Neuronal stem cell (in vitro differentiated cells): ENCODE data around the gene SLC36A4. TPM values are rescaled to one million over a fixed set of nuclear protein-coding genes. Genes with fewer than 3 reads are reported as not detected.

Source experiments
- small RNA-seq: library from polyadenylated mRNA; stranded (forward); fragments of <200 nt; extraction: miRNeasy Mini kit (QIAGEN cat#:217004); gene quantifications from one replicate; pipeline ENCODE3, GENCODE V24; 2013; ENCODE audit not compliant: insufficient read depth

SLC36A4 gene

Small RNA genes within 50 kb of the gene (small RNA-seq; reads per million reads assigned to genes)
- gene AP003072.1 = not detected
